Panc1 (cell line): Measurements from ENCODE around the gene PKD1.

Experiments used
- POLR2AphosphoS5 ChIP-seq: IDR thresholded peaks from 2 replicates; pipeline ENCODE4 v1.6.1; 2012; ENCODE audit warnings: mild to moderate bottlenecking, low read depth, low read length, moderate library complexity
- SIN3A ChIP-seq: IDR thresholded peaks from 2 replicates; pipeline ENCODE4 v1.6.1; 2012; ENCODE audit warnings: low read depth, mild to moderate bottlenecking, low read length, moderate library complexity, borderline replicate concordance; ENCODE audit not compliant: insufficient read depth
- TCF7L2 ChIP-seq: IDR thresholded peaks from 2 replicates; pipeline ENCODE4 v1.6.1; 2011; ENCODE audit warnings: mild to moderate bottlenecking, low read depth, low read length, inconsistent platforms
- TF ChIP-seq, protein P1 (sequence below): fragments of 450-650 bp; IDR thresholded peaks from 2 replicates; pipeline ENCODE4 v1.5.1; 2017; ENCODE audit warnings: mild to moderate bottlenecking
- TF ChIP-seq, protein P2 (sequence below), 2 experiments: IDR thresholded peaks; 2 replicates each; pipeline ENCODE4 v1.6.1; 2011 to 2012; ENCODE audit warnings: low read depth in 2 of 2, control low read depth in 1 of 2, low read length in 1 of 2, mild to moderate bottlenecking in 1 of 2, moderate library complexity in 1 of 2; ENCODE audit not compliant: insufficient read depth in 1 of 2

DNA sequence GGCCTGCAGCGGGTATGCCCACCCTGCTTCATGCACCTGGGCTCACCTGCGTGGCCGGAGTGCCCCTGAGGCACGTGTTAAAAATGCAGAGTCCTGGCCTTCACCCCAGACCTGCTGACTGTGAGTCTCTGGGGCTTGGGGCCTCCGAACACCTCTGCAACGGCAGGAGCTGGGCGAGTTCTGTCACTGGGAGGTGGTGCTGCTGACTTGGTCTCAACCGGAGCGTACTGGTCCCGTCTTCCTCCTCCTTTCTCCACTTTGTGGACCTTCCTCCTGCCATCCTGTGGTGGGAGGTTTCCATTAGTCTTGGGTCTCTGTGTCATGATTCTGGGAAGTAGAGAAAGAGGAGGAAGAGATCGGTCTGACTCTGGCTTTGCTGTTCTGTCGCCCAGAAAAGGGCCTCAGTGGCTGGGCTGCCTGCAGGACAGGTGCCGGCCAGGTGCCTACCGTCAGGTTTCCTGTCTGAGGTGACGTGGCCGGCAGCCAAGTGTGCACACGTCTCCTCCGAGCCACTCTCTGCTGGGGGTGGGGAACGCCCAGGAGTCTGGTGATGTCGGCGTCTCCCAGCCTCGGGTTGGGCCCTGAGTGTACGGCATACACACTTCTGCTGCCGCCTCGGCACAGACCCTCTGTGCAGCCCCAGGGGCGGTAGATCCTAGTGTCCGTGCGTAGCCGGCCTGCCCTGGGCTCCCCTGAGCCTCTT is 81.0 kb downstream of the PKD1 start:
- TF ChIP-seq, protein P1, sequence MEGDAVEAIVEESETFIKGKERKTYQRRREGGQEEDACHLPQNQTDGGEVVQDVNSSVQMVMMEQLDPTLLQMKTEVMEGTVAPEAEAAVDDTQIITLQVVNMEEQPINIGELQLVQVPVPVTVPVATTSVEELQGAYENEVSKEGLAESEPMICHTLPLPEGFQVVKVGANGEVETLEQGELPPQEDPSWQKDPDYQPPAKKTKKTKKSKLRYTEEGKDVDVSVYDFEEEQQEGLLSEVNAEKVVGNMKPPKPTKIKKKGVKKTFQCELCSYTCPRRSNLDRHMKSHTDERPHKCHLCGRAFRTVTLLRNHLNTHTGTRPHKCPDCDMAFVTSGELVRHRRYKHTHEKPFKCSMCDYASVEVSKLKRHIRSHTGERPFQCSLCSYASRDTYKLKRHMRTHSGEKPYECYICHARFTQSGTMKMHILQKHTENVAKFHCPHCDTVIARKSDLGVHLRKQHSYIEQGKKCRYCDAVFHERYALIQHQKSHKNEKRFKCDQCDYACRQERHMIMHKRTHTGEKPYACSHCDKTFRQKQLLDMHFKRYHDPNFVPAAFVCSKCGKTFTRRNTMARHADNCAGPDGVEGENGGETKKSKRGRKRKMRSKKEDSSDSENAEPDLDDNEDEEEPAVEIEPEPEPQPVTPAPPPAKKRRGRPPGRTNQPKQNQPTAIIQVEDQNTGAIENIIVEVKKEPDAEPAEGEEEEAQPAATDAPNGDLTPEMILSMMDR = no peak
- TF ChIP-seq SIN3A (no peak), POLR2AphosphoS5 (no peak), TCF7L2 (no peak)
- TF ChIP-seq, protein P2, sequence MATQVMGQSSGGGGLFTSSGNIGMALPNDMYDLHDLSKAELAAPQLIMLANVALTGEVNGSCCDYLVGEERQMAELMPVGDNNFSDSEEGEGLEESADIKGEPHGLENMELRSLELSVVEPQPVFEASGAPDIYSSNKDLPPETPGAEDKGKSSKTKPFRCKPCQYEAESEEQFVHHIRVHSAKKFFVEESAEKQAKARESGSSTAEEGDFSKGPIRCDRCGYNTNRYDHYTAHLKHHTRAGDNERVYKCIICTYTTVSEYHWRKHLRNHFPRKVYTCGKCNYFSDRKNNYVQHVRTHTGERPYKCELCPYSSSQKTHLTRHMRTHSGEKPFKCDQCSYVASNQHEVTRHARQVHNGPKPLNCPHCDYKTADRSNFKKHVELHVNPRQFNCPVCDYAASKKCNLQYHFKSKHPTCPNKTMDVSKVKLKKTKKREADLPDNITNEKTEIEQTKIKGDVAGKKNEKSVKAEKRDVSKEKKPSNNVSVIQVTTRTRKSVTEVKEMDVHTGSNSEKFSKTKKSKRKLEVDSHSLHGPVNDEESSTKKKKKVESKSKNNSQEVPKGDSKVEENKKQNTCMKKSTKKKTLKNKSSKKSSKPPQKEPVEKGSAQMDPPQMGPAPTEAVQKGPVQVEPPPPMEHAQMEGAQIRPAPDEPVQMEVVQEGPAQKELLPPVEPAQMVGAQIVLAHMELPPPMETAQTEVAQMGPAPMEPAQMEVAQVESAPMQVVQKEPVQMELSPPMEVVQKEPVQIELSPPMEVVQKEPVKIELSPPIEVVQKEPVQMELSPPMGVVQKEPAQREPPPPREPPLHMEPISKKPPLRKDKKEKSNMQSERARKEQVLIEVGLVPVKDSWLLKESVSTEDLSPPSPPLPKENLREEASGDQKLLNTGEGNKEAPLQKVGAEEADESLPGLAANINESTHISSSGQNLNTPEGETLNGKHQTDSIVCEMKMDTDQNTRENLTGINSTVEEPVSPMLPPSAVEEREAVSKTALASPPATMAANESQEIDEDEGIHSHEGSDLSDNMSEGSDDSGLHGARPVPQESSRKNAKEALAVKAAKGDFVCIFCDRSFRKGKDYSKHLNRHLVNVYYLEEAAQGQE (IDR thresholded peaks at IDR 0.05; ENCODE audit: insufficient read depth in 1 of 2, low read depth in 2 of 2, low read length in 1 of 2) = no peak
